Tongue (tissue), 2 donors: ENCODE data around the gene MRTFA. TPM values are rescaled to one million over a fixed set of nuclear protein-coding genes. Genes with fewer than 3 reads are reported as not detected.
"Not testable (repeated sequence)": the region's sequence is repeated elsewhere in the genome, so short reads cannot be mapped to it uniquely, and the experiment has no call there.

Experiments
- DNase-seq: peaks from one replicate; pipeline ENCODE4 v3.0.0-alpha.2; 2015
- total RNA-seq: library from RNA; depleted of rRNA; stranded (reverse); fragments of >200 nt; gene quantifications from one replicate; pipeline ENCODE4 v1.2.3, GENCODE V29; 2014

MRTFA gene
- total RNA-seq, 1 donor from 2014 or later, result 38.7 TPM

DNA sequence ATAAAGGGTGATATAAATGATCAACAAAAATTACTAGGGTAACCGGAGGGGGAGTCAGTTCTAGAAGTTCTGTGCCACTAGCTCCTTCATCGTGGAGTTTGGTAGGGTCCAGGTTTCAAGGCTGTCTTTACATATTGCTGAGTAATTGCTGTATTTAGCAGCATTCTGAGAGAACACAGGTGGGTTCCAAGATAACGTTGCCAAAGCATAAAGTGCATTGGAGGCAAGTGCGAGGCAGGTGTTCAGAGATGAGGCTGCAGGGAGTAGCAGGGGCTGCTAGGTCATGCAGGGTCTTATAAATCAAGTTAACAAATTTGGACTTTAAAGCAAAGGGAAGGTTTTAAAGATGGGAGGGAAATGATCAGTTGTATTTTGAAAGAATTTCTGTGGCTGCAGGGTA, 248.3 kb downstream of the MRTFA start:
- no peak for DNase-seq

DNA sequence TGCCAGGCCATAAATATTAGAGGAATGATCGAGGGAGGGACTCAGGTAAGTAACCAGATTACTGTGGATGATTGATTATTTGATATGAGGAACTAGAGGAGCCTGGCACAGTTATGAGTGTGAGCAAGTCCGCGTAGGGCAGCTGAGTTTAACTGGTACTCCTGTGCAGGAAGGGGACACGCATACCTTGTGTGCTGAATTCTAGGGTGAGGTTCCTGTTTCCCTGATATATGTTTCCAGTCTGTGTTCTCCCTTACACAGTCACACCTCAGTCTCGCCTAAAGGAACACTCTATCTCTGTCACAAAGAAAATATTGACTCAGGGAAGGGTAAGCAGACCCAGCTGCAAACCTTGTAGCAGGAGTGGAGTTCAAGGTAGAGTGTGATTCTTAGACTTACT, 248.8 kb downstream of the MRTFA start:
- no peak for DNase-seq

DNA sequence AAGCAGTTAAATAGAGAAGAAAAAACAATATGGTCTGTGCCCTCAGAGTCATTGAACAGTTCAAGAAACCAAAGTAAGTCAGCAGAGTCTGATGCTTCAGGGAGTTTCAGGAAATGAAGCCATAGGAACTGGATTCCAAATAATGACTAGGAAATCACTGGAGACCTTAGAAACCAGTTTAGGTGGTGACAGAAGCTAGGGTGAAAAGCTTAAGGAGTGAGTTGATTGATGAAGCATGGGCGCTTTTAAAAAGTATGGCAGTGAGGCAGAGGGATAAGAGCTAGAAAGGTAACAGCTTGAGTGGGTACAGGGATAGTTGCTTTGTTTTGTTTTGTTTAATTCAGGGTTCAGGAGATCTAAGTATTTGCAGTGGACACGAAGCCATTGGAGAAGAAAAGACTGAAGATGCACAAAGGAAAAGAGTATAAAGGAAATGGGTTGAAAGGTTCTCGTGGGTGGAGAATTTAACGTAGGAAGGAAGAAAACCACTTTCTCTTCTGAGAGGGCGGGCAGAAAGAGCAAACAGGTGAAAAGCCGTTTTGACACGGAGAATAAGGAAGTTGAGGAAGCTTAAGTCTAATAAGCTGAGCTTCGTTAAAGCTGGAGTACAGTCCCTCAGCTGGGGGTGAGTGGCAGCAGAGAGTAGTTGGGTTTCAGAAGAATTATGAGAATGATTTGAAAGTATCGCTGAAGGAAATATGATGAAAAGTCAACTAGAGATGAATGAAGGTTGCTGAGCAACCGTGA, 251.3 kb downstream of the MRTFA start:
- no peak for DNase-seq

DNA sequence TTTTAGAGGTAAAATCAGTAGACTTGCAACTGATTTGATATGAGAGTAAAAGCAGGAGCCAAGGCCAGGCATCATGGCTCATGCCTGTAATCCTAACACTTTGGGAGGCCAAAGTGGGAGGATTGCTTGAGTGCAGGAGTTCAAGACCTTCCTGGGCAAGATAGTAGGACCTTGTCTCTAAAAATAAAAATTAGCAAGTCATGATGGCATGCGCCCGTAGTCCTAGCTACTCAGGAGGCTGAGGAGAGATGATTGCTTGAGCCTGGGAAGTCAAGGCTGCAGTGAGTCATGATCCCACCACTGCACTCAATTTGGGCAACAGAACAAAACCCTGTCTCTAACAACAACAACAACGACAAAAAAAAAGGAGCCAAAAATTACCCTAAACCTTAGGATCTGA, 252.6 kb downstream of the MRTFA start:
- no peak for DNase-seq

DNA sequence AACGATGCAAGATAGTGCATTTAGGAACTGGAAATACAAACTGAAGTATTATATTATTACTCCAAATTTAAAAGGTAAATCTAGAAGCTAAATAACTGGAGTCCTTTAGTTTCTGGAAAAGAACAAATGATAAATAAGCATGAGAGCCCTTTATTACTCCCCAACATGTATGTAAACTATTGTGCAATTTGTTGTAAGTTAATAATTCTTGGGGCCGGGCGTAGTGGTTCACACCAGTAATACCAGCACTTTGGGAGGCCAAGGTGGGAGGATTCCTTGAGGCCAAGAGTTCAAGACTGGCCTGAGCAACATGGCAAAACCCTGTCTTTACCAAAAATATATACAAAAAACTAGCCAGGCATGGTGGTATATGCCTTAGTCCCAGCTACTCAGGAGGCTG, 255.1 kb downstream of the MRTFA start:
- DNase-seq, result no peak

DNA sequence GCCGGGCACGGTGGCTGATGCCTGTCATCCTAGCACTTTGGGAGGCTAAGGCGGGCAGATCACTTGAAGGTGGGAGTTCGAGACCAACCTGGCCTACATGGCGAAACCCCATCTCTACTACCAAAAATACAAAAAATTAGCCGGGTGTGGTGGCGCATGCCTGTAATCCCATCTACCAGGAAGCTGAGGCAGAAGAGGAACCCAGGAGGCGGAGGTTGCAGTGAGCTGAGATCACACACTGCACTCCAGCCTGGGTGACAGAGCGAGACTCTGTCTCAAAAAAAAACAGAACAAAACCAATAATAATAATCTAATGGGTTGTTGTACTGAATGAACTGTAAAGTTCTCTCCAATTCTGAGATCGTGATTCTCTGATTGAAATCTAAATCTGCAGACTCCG, 258.1 kb downstream of the MRTFA start:
- DNase-seq, result not testable (repeated sequence)

DNA sequence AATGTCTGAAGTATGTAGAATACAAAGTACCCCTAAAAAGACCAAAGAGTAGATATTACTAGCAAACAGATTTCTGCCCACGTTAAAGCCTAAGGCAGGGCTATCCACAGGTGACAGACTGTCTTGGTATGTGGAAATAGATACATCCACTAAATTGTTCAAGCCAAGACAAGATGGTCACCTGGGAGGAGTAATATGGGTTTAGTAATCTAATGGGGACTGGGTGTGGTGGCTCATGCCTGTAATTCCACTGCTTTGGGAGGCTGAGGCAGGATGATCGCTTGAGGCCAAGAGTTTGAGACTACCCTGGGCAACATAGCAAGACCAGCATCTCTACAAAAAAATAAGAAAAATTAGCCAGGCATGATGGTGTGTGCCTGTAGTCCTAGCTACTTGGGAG, 258.6 kb downstream of the MRTFA start:
- no peak for DNase-seq

DNA sequence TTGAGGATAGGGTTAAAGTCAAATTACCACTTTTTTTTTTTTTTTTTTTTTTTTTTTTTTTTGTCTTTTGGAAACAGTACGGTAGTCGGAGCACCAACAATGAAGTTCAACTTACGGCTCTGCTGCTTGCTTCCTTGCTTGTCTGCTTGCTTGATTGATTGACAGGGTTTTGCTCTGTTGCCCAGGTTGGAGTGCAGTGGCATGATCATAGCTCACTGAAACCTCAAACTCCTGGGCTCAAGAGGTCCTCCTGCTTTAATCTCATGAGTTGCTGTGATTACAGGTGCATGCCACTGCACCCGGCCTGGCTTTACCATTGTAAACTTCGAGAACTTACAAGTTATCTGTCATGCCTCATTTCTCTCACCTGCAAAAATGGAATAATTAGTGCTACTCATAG, 260.4 kb downstream of the MRTFA start:
- no peak for DNase-seq

DNA sequence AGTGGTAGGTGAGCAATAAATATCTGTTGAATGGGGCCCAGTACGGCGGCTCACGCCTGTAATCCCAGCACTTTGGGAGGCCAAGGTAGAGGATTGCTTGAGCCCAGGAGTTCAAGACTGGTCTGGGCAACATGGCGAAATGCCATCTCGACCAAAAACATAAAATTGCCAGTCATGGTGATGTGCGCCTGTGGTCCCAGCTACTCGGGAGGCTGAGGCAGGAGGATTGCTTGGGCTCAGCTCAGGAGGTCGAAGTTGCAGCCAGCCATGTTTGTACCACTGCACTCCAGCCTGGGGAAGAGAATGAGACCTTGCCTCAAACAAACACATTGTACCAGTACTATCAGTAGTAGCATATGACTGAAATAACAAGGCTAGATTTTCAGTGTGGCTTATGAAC, 262.0 kb downstream of the MRTFA start:
- DNase-seq, result no peak

DNA sequence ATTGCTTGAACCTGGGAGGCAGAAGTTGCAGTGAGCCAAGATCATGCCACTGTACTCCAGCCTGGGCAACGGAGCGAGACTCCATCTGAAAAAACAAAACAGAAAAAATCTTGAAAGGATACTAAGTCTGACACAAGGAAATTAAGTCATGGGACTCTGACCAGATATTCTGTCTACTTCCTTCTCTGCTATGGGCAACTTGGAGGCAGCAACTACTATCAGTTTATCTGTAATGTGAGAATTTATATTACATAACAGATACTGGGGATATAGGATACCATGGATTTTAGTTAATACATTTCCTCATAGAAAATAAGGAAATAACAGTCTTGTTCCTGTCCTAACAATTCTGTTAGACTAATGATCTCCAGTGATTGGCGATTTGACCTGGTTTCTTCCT, 267.7 kb downstream of the MRTFA start:
- DNase-seq, result no peak

DNA sequence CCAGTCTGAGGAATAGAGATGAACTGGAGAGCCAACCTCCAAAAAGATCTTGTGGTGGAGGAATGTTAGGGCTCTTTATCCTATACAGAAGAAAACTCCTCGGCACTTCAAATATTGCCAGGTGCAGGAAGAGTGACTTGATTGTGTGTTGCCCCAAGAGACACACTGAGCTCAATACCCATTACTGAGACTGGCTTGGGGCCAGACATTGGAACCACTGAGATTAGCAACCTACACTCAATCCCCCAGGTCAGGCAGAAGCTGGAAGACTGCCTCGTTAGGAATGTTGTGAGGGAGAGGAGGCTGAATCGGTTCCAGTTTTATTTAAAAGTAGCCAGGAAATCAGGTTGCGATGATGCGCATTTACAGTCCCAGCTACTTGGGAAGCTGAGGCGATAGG, 268.5 kb downstream of the MRTFA start:
- peak; percentile 28 for DNase-seq

DNA sequence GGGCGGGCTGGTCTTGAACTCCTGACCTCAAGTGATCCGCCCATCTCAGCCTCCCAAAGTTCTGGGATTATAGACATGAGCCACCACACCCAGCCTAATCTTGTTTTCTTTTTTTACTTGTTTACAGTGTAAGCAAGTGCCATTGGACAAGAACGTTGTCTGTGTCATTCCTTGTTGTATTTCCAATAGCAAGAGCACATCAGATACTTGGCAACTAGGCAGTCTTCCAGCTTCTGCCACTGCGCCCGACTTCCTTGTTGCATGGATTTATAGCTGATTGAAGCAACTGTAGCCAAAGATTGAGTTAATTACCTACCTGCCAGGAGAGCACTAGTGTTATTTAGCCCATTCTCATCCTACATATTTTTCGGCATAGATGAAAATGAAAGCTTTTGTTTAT, 269.2 kb downstream of the MRTFA start:
- no peak for DNase-seq

DNA sequence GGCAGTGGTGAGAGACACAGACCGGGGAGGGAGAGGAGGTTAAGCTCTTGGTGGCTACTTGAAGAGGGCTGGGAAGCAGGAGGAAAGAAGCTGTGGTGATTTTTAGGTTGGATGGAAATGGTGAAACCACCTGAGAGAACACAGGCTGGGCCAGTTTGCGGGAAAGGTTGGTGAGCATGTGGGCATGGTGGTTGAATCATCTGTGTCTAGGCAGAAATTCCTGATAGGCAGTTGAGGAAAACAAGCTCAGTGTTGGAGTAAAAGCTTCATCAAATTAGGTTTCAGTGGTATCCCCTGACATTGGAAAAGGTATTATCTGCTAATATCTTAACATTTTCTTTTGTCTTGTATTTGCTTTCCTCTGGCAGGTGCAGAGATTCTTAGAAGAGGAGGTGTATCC, 270.5 kb downstream of the MRTFA start:
- no peak for DNase-seq

DNA sequence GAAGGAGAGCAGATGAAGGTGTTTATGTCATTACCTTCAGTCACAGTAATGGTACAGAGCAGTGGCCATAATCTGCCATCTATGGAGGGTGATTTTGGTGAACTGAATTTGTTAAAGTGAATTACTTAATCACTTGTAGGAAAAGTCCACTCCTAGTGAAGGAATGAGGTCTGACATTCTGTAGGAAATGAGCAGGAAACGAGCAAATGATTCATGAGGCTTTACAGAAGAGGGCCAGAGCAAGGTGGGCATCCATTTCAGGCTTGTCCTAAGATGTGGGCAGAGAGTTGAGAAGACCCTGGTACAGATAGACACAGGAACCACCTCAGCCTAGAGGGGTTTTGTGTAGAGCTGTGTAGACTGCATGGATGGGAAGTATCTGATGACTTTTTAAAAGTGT, 272.1 kb downstream of the MRTFA start:
- DNase-seq, result no peak

DNA sequence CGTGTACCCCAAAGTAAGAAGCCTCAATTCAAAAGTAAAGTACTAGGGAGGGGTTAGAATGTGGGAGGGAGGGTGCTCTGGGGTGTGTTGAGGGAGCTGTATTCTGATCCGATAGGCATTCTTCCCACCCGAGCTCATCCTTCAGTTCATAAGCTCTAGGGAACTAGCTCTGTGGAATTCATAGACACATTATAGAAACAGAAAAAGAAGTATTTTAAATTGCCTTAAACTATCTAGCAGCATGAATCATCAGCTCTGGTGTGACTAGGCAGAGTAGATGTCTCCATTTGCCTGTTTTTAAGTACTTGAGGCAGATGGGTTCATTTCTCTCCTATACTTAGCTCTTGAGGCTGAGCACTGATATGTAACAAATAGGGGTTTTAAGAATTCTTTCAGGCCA, 273.5 kb downstream of the MRTFA start:
- DNase-seq, result no peak

DNA sequence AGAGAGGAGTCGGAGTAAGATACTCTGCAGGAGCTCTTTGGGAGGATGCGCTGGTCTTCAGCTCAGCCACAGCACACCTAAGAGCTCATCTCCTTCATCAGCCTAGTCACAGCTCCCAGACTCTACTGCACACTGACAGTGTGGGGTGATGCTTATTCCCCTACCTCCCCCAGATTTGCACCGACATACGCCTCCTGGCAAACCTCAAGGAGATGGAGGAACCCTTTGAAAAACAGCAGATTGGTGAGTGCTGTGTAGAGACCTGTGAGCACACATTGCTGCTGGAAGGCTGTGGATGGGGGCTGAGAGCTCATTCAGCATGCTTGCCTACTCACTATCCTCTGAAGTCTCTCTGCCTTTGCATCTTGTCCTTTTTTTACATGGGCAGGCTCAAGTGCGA, 275.4 kb downstream of the MRTFA start:
- no peak for DNase-seq

Other genes with a start within 250 kb of the MRTFA start
- gene MCHR1, start 42.8 kb upstream of the MRTFA start, total RNA-seq, result 0.10 TPM
- 14.2 TPM for gene SLC25A17, start 182.6 kb upstream of the MRTFA start, total RNA-seq
- gene ST13, start 219.9 kb upstream of the MRTFA start, total RNA-seq, result 198 TPM
- 7.8 TPM for gene XPNPEP3, start 220.4 kb upstream of the MRTFA start, total RNA-seq
- not detected for gene DNAJB7, start 225.4 kb upstream of the MRTFA start, total RNA-seq